Loucy (cell line): Measurements from ENCODE around the gene MCM5.

ENCODE experiments used
- H2AFZ ChIP-seq: fragments of 200-600 bp; sonication (generic); 2 replicates; pipeline ENCODE4 v1.6.0; 2016; ENCODE audit warnings: antibody characterized with exemption, mild to moderate bottlenecking, low read length, moderate library complexity
- H3F3A ChIP-seq: fragments of 200-600 bp; 2 replicates; pipeline ENCODE4 v1.6.0; 2016; ENCODE audit warnings: antibody characterized with exemption, low read depth, mild to moderate bottlenecking
- H3K27me3 ChIP-seq: fragments of 200-600 bp; sonication (generic); 2 replicates; pipeline ENCODE4 v1.6.1; 2014; ENCODE audit warnings: low read length, mild to moderate bottlenecking; ENCODE audit not compliant: insufficient read depth, poor library complexity, severe bottlenecking
- H3K36me3 ChIP-seq: fragments of 200-600 bp; sonication (generic); 2 replicates; pipeline ENCODE4 v1.6.1; 2016; ENCODE audit warnings: low read length; ENCODE audit not compliant: insufficient read depth
- H3K4me1 ChIP-seq: fragments of 200-600 bp; sonication (generic); 2 replicates; pipeline ENCODE4 v1.5.1; 2014; ENCODE audit warnings: low read length, mild to moderate bottlenecking; ENCODE audit not compliant: insufficient read depth, poor library complexity, severe bottlenecking
- H3K4me2 ChIP-seq: fragments of 200-600 bp; sonication (generic); 2 replicates; pipeline ENCODE4 v1.6.0; 2014; ENCODE audit warnings: antibody characterized with exemption, low read length, low read depth, mild to moderate bottlenecking; ENCODE audit not compliant: poor library complexity, severe bottlenecking
- H3K4me3 ChIP-seq: fragments of 200-600 bp; sonication (generic); 2 replicates; pipeline ENCODE4 v1.5.1; 2014; ENCODE audit warnings: low read length, mild to moderate bottlenecking, mixed read lengths; ENCODE audit not compliant: poor library complexity, severe bottlenecking
- H3K79me2 ChIP-seq: fragments of 200-600 bp; sonication (generic); 2 replicates; pipeline ENCODE4 v1.6.1; 2014; ENCODE audit warnings: low read length; ENCODE audit not compliant: insufficient read depth
- H3K9ac ChIP-seq: fragments of 200-600 bp; sonication (generic); 2 replicates; pipeline ENCODE4 v1.6.0; 2014; ENCODE audit warnings: mild to moderate bottlenecking, low read depth, low read length, moderate library complexity; ENCODE audit not compliant: poor library complexity, severe bottlenecking
- H3K9me2 ChIP-seq: fragments of 200-600 bp; sonication (generic); replicated peaks from 2 replicates; pipeline ENCODE4 v1.6.1; 2016; ENCODE audit warnings: low read depth, low read length, mixed read lengths
- H3K9me3 ChIP-seq: fragments of 200-600 bp; sonication (generic); 2 replicates; pipeline ENCODE4 v1.6.1; 2014; ENCODE audit warnings: mild to moderate bottlenecking, antibody characterized with exemption, low read length, low read depth; ENCODE audit not compliant: insufficient read depth
- H4K20me1 ChIP-seq: fragments of 200-600 bp; sonication (generic); 2 replicates; pipeline ENCODE4 v1.6.0; 2014; ENCODE audit warnings: antibody characterized with exemption, low read length, mild to moderate bottlenecking; ENCODE audit not compliant: insufficient read depth, poor library complexity, severe bottlenecking
- CTCF ChIP-seq: fragments of 200-600 bp; sonication (generic); conservative IDR thresholded peaks from 2 replicates; pipeline ENCODE4 v1.5.1; 2014; ENCODE audit warnings: mild to moderate bottlenecking, antibody characterized with exemption, low read length
- EZH2phosphoT487 ChIP-seq: fragments of 200-600 bp; IDR thresholded peaks from 2 replicates; pipeline ENCODE4 v1.6.1; 2018; ENCODE audit warnings: antibody characterized with exemption, mild to moderate bottlenecking, moderate library complexity, borderline replicate concordance

MCM5 gene

GRCh38 chr22:35456757-35457156 lies 56.8 kb downstream of the MCM5 start:
- no peaks in the 10 kb centered on the region for H3K36me3 ChIP-seq
- H3K4me2 ChIP-seq: no peak overlapping the region
- H3K4me1 ChIP-seq: no peaks in the 10 kb centered on the region
- no peaks in the 10 kb centered on the region for H4K20me1 ChIP-seq
- TF ChIP-seq CTCF: no peak
- no peak for TF ChIP-seq EZH2phosphoT487
- no peaks in the 10 kb centered on the region for H3K9me3 ChIP-seq
- no peak overlapping the region for H3K4me3 ChIP-seq
- no peaks in the 10 kb centered on the region for H3F3A ChIP-seq
- no peaks in the 10 kb centered on the region for H3K9me2 ChIP-seq
- H3K27me3 ChIP-seq: no peaks in the 10 kb centered on the region
- no peak overlapping the region for H3K9ac ChIP-seq
- no peak overlapping the region for H2AFZ ChIP-seq
- H3K79me2 ChIP-seq: no peaks in the 10 kb centered on the region

GRCh38 chr22:35457729-35458546 lies 58.0 kb downstream of the MCM5 start:
- Histone ChIP-seq H3K9ac (no peak overlapping the region), H3K4me1 (no peaks in the 10 kb centered on the region)

DNA sequence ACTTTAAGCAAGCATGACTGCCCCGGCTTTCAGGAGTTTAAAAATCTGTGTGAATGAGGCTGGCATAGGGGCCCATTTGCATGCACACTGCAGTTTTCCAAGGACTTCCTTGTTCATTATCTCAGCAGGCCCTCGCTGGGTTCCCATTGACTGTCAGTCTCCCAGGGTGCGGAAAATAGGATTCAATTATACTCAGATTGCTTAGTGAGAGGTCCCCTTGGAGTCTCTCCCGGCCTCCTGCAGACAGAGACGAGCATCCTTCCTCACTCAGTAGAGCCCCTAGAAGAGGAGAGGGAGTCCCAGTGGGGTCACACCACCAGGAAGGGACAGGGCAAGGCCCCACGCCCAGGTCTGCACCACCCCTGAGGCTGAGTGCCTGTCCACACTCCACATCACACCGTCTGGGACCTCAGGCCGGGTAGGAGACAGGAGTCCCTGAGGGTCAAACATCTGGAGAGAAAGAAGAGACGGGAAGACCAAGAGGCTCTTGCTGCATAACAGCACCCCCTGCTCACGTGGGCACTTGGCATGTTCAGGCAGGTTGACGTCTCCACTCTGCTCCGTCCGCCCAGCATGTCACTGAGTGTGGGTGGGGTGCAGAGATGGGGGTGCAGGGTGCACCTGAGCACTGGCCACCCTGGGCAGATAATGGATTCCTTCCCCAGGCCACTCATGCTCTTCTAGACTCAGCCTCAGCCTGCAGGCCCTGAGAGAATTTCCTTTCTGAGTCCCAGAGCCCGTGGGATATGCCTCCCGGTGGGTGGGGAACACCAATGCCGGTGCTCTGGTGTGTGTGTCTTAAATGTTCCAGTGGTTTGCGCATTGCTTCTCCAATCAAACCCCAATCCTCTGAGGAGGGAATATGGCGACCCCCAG lies 58.8 kb downstream of the MCM5 start:
- H3K9me2 ChIP-seq: no peaks in the 10 kb centered on the region

More at GRCh38 chr22:35457729-35458546, 58.0 kb downstream of the MCM5 start:
- TF ChIP-seq CTCF: no peak
- no peak for TF ChIP-seq EZH2phosphoT487
- H3K4me2 ChIP-seq: no peak overlapping the region
- H4K20me1 ChIP-seq: no peaks in the 10 kb centered on the region
- no peaks in the 10 kb centered on the region for H3K79me2 ChIP-seq
- H3K9me2 ChIP-seq: no peaks in the 10 kb centered on the region
- H2AFZ ChIP-seq: no peak overlapping the region
- no peak overlapping the region for H3K4me3 ChIP-seq
- H3F3A ChIP-seq: no peaks in the 10 kb centered on the region
- no peaks in the 10 kb centered on the region for H3K27me3 ChIP-seq
- H3K36me3 ChIP-seq: no peaks in the 10 kb centered on the region
- no peaks in the 10 kb centered on the region for H3K9me3 ChIP-seq

More for the DNA sequence above, 58.8 kb downstream of the MCM5 start:
- Histone ChIP-seq H3K4me3 (no peak overlapping the region), H3K27me3 (no peaks in the 10 kb centered on the region), H3K9ac (no peak overlapping the region), H3F3A (no peaks in the 10 kb centered on the region), H3K4me1 (no peaks in the 10 kb centered on the region), H4K20me1 (no peaks in the 10 kb centered on the region), H3K36me3 (no peaks in the 10 kb centered on the region), H3K79me2 (no peaks in the 10 kb centered on the region), H3K4me2 (no peak overlapping the region), H3K9me3 (no peaks in the 10 kb centered on the region), H2AFZ (no peak overlapping the region)
- TF ChIP-seq CTCF (no peak), EZH2phosphoT487 (no peak)
